Neural cell (in vitro differentiated cells): Measurements from ENCODE around the gene TNFRSF8. TPM values are rescaled to one million over a fixed set of nuclear protein-coding genes. Genes with fewer than 3 reads are reported as not detected.
"Not testable (repeated sequence)": the region's sequence is repeated elsewhere in the genome, so short reads cannot be mapped to it uniquely, and the experiment has no call there.

ENCODE experiments used
- H2AFZ ChIP-seq: fragments of 200-600, 300-800 bp; sonication (generic), shearing (Covaris generic); 2 replicates; pipeline ENCODE4 v1.6.0; 2014; ENCODE audit warnings: low read depth, mild to moderate bottlenecking, antibody characterized with exemption, low read length, moderate library complexity
- H3F3A ChIP-seq: fragments of 200-600 bp; shearing (Covaris generic); 2 replicates; pipeline ENCODE4 v1.6.1; 2016; ENCODE audit warnings: mild to moderate bottlenecking, moderate library complexity, mixed read lengths, antibody characterized with exemption, low read length; ENCODE audit not compliant: insufficient read depth, poor library complexity, severe bottlenecking
- H3K27ac ChIP-seq: fragments of 200-600, 300-800 bp; sonication (generic), shearing (Covaris generic); 2 replicates; pipeline ENCODE4 v1.5.1; 2014; ENCODE audit warnings: mild to moderate bottlenecking, low read length, moderate library complexity
- H3K27me3 ChIP-seq: fragments of 300-800, 200-600 bp; sonication (generic), shearing (Covaris generic); 2 replicates; pipeline ENCODE4 v1.6.0; 2014; ENCODE audit warnings: mild to moderate bottlenecking, low read depth, low read length, moderate library complexity; ENCODE audit not compliant: insufficient read depth
- H3K36me3 ChIP-seq: fragments of 300-800, 200-600 bp; sonication (generic), shearing (Covaris generic); 2 replicates; pipeline ENCODE4 v1.5.1; 2014; ENCODE audit warnings: mild to moderate bottlenecking, antibody characterized with exemption, low read length, moderate library complexity; ENCODE audit not compliant: insufficient read depth
- H3K4me2 ChIP-seq: fragments of 300-800, 200-600 bp; sonication (generic), shearing (Covaris generic); 2 replicates; pipeline ENCODE4 v1.6.0; 2014; ENCODE audit warnings: mild to moderate bottlenecking, low read length
- H3K4me3 ChIP-seq: fragments of 300-800, 200-600 bp; sonication (generic), shearing (Covaris generic); 2 replicates; pipeline ENCODE4 v1.5.1; 2014; ENCODE audit warnings: mild to moderate bottlenecking, low read length, moderate library complexity
- H3K79me2 ChIP-seq: fragments of 200-600 bp; shearing (Covaris generic); replicated peaks from 2 replicates; pipeline ENCODE4 v1.6.0; 2014; ENCODE audit warnings: mild to moderate bottlenecking, low read length, moderate library complexity; ENCODE audit not compliant: insufficient read depth
- H3K9ac ChIP-seq: fragments of 300-800, 200-600 bp; sonication (generic), shearing (Covaris generic); 2 replicates; pipeline ENCODE4 v1.6.1; 2016; ENCODE audit warnings: mild to moderate bottlenecking, low read length, mixed read lengths
- H3K9me2 ChIP-seq: fragments of 200-600 bp; shearing (Covaris generic); 2 replicates; pipeline ENCODE4 v1.6.1; 2016; ENCODE audit warnings: mild to moderate bottlenecking, low read length, mixed read lengths; ENCODE audit not compliant: insufficient read depth
- H3K9me3 ChIP-seq: fragments of 200-600, 300-800 bp; sonication (generic), shearing (Covaris generic); 2 replicates; pipeline ENCODE4 v1.6.1; 2016; ENCODE audit warnings: mild to moderate bottlenecking, mixed run types, low read length, moderate library complexity, mixed read lengths
- H4K20me1 ChIP-seq: fragments of 200-600 bp; shearing (Covaris generic); 2 replicates; pipeline ENCODE4 v1.6.1; 2016; ENCODE audit warnings: mild to moderate bottlenecking, mixed run types; ENCODE audit not compliant: insufficient read depth
- EP300 ChIP-seq: fragments of 450-650 bp; conservative IDR thresholded peaks from 2 replicates; pipeline ENCODE4 v1.6.1; 2014; ENCODE audit warnings: antibody characterized with exemption, mild to moderate bottlenecking, moderate library complexity; ENCODE audit not compliant: poor library complexity, severe bottlenecking
- EZH2 ChIP-seq: fragments of 200-600, 300-800 bp; shearing (Covaris generic), sonication (generic); IDR thresholded peaks from 2 replicates; pipeline ENCODE4 v1.6.1; 2014; ENCODE audit warnings: antibody characterized with exemption, low read length, borderline replicate concordance, mild to moderate bottlenecking; ENCODE audit not compliant: insufficient read depth, poor library complexity, severe bottlenecking
- MXI1 ChIP-seq: fragments of 450-650 bp; conservative IDR thresholded peaks from 2 replicates; pipeline ENCODE4 v1.6.1; 2014; ENCODE audit warnings: antibody characterized with exemption, mild to moderate bottlenecking; ENCODE audit not compliant: poor library complexity, severe bottlenecking
- POLR2AphosphoS5 ChIP-seq: IDR thresholded peaks from 2 replicates; pipeline ENCODE4 v1.6.1; 2012
- RAD21 ChIP-seq: fragments of 450-650 bp; conservative IDR thresholded peaks from 2 replicates; pipeline ENCODE4 v1.6.1; 2014; ENCODE audit warnings: antibody characterized with exemption, mild to moderate bottlenecking, moderate library complexity
- SMC3 ChIP-seq: fragments of 450-650 bp; conservative IDR thresholded peaks from 2 replicates; pipeline ENCODE4 v1.6.1; 2014; ENCODE audit warnings: antibody characterized with exemption, mild to moderate bottlenecking, moderate library complexity; ENCODE audit not compliant: poor library complexity
- TAF1 ChIP-seq: IDR thresholded peaks from 2 replicates; pipeline ENCODE4 v1.6.1; 2012; ENCODE audit warnings: low read depth
- polyA plus RNA-seq: library from polyadenylated mRNA; depleted of rRNA; stranded (reverse); fragments of >200 nt; gene quantifications from 2 replicates; pipeline ENCODE4 v1.2.3, GENCODE V29; 2014
- TF ChIP-seq, protein P1 (sequence below): fragments of 450-650 bp; IDR thresholded peaks from 2 replicates; pipeline ENCODE4 v1.5.1; 2014; ENCODE audit warnings: antibody characterized with exemption, mild to moderate bottlenecking, moderate library complexity; ENCODE audit not compliant: poor library complexity, severe bottlenecking
- TF ChIP-seq, protein P2 (sequence below): IDR thresholded peaks from 2 replicates; pipeline ENCODE4 v1.6.1; 2012; ENCODE audit warnings: borderline replicate concordance

TNFRSF8 gene
- polyA plus RNA-seq, 1 donor from 2014 or later = not detected

DNA sequence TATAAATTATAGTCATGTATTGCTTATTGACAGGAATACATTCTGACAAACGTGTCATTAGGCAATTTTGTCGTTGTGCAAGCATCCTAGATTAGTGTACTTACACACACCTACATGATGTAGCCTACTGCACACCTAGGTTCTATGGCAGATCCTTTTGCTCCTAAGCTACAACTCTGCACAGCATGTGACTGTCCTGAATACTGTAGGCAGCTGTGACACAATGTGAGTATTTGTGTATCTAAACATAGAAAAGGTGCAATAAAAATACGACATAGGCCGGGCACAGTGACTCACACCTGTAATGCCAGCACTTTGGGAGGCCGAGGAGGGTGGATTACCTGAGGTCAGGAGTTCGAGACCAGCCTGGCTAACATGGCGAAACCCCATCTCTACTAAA, 36.5 kb downstream of the TNFRSF8 start:
- H3K36me3 ChIP-seq = no peaks in the 10 kb centered on the region
- no peaks in the 10 kb centered on the region for H4K20me1 ChIP-seq
- no peak overlapping the region for H3K9ac ChIP-seq
- no peak overlapping the region for H2AFZ ChIP-seq
- no peaks in the 10 kb centered on the region for H3K27me3 ChIP-seq
- H3K4me2 ChIP-seq = no peak overlapping the region
- no peaks in the 10 kb centered on the region for H3K79me2 ChIP-seq
- no peaks in the 10 kb centered on the region for H3K9me2 ChIP-seq
- H3K27ac ChIP-seq = no peak overlapping the region
- TF ChIP-seq TAF1 (no peak), RAD21 (no peak), EP300 (no peak), SMC3 (no peak), EZH2 (no peak), MXI1 (no peak), POLR2AphosphoS5 (no peak)
- TF ChIP-seq, protein P1, sequence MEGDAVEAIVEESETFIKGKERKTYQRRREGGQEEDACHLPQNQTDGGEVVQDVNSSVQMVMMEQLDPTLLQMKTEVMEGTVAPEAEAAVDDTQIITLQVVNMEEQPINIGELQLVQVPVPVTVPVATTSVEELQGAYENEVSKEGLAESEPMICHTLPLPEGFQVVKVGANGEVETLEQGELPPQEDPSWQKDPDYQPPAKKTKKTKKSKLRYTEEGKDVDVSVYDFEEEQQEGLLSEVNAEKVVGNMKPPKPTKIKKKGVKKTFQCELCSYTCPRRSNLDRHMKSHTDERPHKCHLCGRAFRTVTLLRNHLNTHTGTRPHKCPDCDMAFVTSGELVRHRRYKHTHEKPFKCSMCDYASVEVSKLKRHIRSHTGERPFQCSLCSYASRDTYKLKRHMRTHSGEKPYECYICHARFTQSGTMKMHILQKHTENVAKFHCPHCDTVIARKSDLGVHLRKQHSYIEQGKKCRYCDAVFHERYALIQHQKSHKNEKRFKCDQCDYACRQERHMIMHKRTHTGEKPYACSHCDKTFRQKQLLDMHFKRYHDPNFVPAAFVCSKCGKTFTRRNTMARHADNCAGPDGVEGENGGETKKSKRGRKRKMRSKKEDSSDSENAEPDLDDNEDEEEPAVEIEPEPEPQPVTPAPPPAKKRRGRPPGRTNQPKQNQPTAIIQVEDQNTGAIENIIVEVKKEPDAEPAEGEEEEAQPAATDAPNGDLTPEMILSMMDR = no peak
- TF ChIP-seq, protein P2, sequence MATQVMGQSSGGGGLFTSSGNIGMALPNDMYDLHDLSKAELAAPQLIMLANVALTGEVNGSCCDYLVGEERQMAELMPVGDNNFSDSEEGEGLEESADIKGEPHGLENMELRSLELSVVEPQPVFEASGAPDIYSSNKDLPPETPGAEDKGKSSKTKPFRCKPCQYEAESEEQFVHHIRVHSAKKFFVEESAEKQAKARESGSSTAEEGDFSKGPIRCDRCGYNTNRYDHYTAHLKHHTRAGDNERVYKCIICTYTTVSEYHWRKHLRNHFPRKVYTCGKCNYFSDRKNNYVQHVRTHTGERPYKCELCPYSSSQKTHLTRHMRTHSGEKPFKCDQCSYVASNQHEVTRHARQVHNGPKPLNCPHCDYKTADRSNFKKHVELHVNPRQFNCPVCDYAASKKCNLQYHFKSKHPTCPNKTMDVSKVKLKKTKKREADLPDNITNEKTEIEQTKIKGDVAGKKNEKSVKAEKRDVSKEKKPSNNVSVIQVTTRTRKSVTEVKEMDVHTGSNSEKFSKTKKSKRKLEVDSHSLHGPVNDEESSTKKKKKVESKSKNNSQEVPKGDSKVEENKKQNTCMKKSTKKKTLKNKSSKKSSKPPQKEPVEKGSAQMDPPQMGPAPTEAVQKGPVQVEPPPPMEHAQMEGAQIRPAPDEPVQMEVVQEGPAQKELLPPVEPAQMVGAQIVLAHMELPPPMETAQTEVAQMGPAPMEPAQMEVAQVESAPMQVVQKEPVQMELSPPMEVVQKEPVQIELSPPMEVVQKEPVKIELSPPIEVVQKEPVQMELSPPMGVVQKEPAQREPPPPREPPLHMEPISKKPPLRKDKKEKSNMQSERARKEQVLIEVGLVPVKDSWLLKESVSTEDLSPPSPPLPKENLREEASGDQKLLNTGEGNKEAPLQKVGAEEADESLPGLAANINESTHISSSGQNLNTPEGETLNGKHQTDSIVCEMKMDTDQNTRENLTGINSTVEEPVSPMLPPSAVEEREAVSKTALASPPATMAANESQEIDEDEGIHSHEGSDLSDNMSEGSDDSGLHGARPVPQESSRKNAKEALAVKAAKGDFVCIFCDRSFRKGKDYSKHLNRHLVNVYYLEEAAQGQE = no peak
- H3F3A ChIP-seq = no peaks in the 10 kb centered on the region
- H3K4me3 ChIP-seq = no peak overlapping the region
- no peaks in the 10 kb centered on the region for H3K9me3 ChIP-seq

DNA sequence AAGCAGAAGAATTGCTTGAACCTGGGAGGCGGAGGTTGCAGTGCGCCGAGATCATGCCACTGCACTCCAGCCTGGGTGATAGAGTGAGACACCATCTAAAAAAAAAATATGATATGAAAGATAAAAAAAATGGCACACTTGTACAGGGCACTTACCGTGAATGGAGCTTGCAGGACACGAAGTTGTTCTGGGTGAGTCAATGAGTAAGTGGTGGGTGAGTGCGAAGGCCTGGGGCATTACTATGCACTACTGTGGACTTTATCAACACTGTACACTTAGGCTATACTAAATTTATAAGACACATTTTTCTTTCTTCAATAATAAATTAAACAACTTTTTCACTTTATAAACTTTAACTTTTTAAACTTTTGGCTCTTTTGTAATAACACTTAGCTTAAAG, 37.0 kb downstream of the TNFRSF8 start:
- Histone ChIP-seq H3K79me2 (no peaks in the 10 kb centered on the region), H3F3A (no peaks in the 10 kb centered on the region), H3K9ac (no peak overlapping the region), H3K9me2 (no peaks in the 10 kb centered on the region), H3K4me3 (no peak overlapping the region), H3K27ac (no peak overlapping the region), H3K36me3 (no peaks in the 10 kb centered on the region), H3K4me2 (no peak overlapping the region), H2AFZ (no peak overlapping the region), H3K9me3 (no peaks in the 10 kb centered on the region), H3K27me3 (no peaks in the 10 kb centered on the region), H4K20me1 (no peaks in the 10 kb centered on the region)
- TF ChIP-seq EZH2 (no peak), POLR2AphosphoS5 (no peak), MXI1 (no peak), SMC3 (no peak), TAF1 (no peak), EP300 (no peak), RAD21 (no peak)
- TF ChIP-seq, protein P1 = no peak
- TF ChIP-seq, protein P2 = no peak

DNA sequence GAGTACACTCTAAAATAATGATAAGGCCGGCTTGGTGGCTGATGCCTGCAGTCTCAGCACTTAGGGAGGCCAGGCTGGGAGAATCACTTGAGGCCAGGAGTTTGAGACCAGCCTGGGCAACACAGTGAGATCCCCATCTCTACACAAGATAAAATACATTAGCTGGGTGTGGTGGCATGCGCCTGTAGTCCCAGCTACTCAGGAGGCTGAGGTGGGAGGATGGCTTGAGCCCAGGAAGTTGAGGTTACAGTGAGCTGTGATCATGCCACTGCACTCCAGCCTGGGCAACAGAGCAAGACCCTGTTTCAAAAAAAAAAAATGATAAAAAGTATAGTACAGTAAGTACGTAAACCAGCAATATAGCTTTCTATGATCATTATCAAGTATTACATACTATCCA, 38.0 kb downstream of the TNFRSF8 start:
- H3K4me2 ChIP-seq, H3K27me3 ChIP-seq, H3K36me3 ChIP-seq, H3K79me2 ChIP-seq, H4K20me1 ChIP-seq, H2AFZ ChIP-seq, H3K4me3 ChIP-seq, H3K9ac ChIP-seq, H3K27ac ChIP-seq, H3K9me3 ChIP-seq, H3F3A ChIP-seq, H3K9me2 ChIP-seq: not testable (repeated sequence)
